B cell (primary cell): Measurements from ENCODE around the gene FAM120A. TPM values are rescaled to one million over a fixed set of nuclear protein-coding genes. Genes with fewer than 3 reads are reported as not detected.

Source experiments
- ATAC-seq: fragments of 200-7000 bp; cut with Tn5 transposase; one replicate; pipeline ENCODE4 v1.10.0; 2021; ENCODE audit warnings: low read depth, mild to moderate bottlenecking, moderate number of reproducible peaks, moderate library complexity
- CTCF ChIA-PET: fragments of 350-600 bp; sonication (Branson Sonifier 250); formaldehyde crosslinking; loops from one replicate; lab custom pipeline; 2021; ENCODE audit warnings: antibody characterized with exemption, inconsistent platforms; lab: Charles Lee
- POLR2A ChIA-PET: fragments of 350-600 bp; sonication (Branson Sonifier 250); formaldehyde crosslinking; loops from one replicate; lab custom pipeline; 2021; ENCODE audit warnings: antibody characterized with exemption; lab: Charles Lee
- DNase-seq: peaks from one replicate; pipeline ENCODE4 v3.0.0; 2013
- H2AFZ ChIP-seq: 2 replicates; pipeline ENCODE4 v1.6.1; 2012; ENCODE audit warnings: mild to moderate bottlenecking, low read depth, low read length; ENCODE audit not compliant: insufficient read depth, poor library complexity, severe bottlenecking
- H3K27ac ChIP-seq, 2 donors: 1 replicate in 1 of 2; 2 replicates in 1 of 2; pipeline ENCODE4 v1.5.1; 2012 to 2013; ENCODE audit warnings: low read length in 2 of 2, mild to moderate bottlenecking in 2 of 2, moderate library complexity in 1 of 2
- H3K27me3 ChIP-seq, 4 experiments: fragments of 200-600 bp in 1 of 4; sonication (generic) in 1 of 4; replicated peaks in 1 of 4; 1 replicate in 2 of 4; 2 replicates in 2 of 4; pipeline versions ENCODE4 v1.6.1 to v1.7.0; 2013 to 2016; ENCODE audit warnings: low read length in 3 of 4, mild to moderate bottlenecking in 2 of 4, mixed read lengths in 1 of 4, moderate library complexity in 1 of 4; ENCODE audit not compliant: insufficient read depth in 4 of 4, control insufficient read depth in 3 of 4; ENCODE audit errors: control extremely low read depth in 1 of 4
- H3K36me3 ChIP-seq, 2 experiments: replicated peaks in 1 of 2; 1 replicate in 1 of 2; 2 replicates in 1 of 2; pipeline versions ENCODE4 v1.6.1 to v1.7.1; 2013; ENCODE audit warnings: low read length in 1 of 2; ENCODE audit not compliant: insufficient read depth in 2 of 2, control insufficient read depth in 1 of 2; ENCODE audit errors: control extremely low read depth in 1 of 2, extremely low read depth in 1 of 2
- H3K4me1 ChIP-seq, 2 donors: fragments of 200-600 bp in 1 of 2; sonication (generic) in 1 of 2; 1 replicate in 1 of 2; 2 replicates in 1 of 2; pipeline versions ENCODE4 v1.5.1 to v1.6.1; 2013 to 2017; ENCODE audit warnings: low read length in 2 of 2; ENCODE audit not compliant: control insufficient read depth in 2 of 2, insufficient read depth in 2 of 2
- H3K4me2 ChIP-seq: replicated peaks from 2 replicates; pipeline ENCODE3; 2012; ENCODE audit warnings: mild to moderate bottlenecking, low read depth, low read length; ENCODE audit not compliant: poor library complexity, severe bottlenecking
- H3K4me3 ChIP-seq, 5 experiments: fragments of 200-600 bp in 1 of 5; sonication (generic) in 1 of 5; 1 replicate in 3 of 5; 2 replicates in 2 of 5; pipeline versions ENCODE4 v1.5.1 to v1.7.0; 2011 to 2016; ENCODE audit warnings: low read length in 4 of 5, mild to moderate bottlenecking in 4 of 5, low read depth in 2 of 5, control low read depth in 1 of 5, moderate library complexity in 1 of 5; ENCODE audit not compliant: insufficient read depth in 1 of 5; ENCODE audit errors: control extremely low read depth in 1 of 5, extremely low read depth in 1 of 5
- H3K79me2 ChIP-seq: fragments of 200-600 bp; sonication (generic); one replicate; pipeline ENCODE4 v1.6.0; 2016; ENCODE audit warnings: low read length; ENCODE audit not compliant: control insufficient read depth, insufficient read depth
- H3K9ac ChIP-seq: fragments of 200-600 bp; sonication (generic); 2 replicates; pipeline ENCODE4 v1.6.1; 2017; ENCODE audit warnings: mild to moderate bottlenecking, low read length, moderate library complexity
- H3K9me3 ChIP-seq, 3 donors: one replicate each; pipeline versions ENCODE4 v1.6.1 to v1.7.1; 2013; ENCODE audit warnings: low read length in 2 of 3; ENCODE audit not compliant: control insufficient read depth in 2 of 3, insufficient read depth in 1 of 3; ENCODE audit errors: control extremely low read depth in 1 of 3
- H4K20me1 ChIP-seq: 2 replicates; pipeline ENCODE4 v1.6.0; 2012; ENCODE audit warnings: mild to moderate bottlenecking, low read length; ENCODE audit not compliant: insufficient read depth, control insufficient read depth, poor library complexity, severe bottlenecking
- H3K27ac Mint-ChIP-seq: one replicate; pipeline ENCODE4 v1.8.0; 2021; ENCODE audit warnings: mixed read lengths
- H3K27me3 Mint-ChIP-seq: one replicate; pipeline ENCODE4 v1.8.0; 2021; ENCODE audit warnings: mixed read lengths
- H3K4me1 Mint-ChIP-seq: one replicate; pipeline ENCODE4 v1.8.0; 2021; ENCODE audit warnings: mixed read lengths
- H3K4me3 Mint-ChIP-seq: one replicate; pipeline ENCODE4 v1.8.0; 2021; ENCODE audit warnings: mixed read lengths
- H3K9me3 Mint-ChIP-seq: one replicate; pipeline ENCODE4 v1.8.0; 2022; ENCODE audit warnings: mixed read lengths; ENCODE audit not compliant: insufficient read depth
- EZH2 ChIP-seq: IDR thresholded peaks from 2 replicates; pipeline ENCODE4 v1.6.1; 2012; ENCODE audit warnings: borderline replicate concordance, low read depth, mild to moderate bottlenecking, moderate library complexity, low read length; ENCODE audit not compliant: insufficient read depth, poor library complexity, severe bottlenecking
- WGBS: methylation state at CpG from one replicate; pipeline ENCODE4 v1.1.5; 2013; ENCODE audit warnings: missing lambda C conversion rate; ENCODE audit not compliant: insufficient coverage; 5-methylcytosine and 5-hydroxymethylcytosine counted together
- intact Hi-C: fragments of 100-400 bp; cut with micrococcal nuclease; formaldehyde crosslinking; loops from one replicate; pipeline ENCODE4 v1.10.0; 2022
- polyA plus RNA-seq: library from polyadenylated mRNA; depleted of rRNA; stranded (reverse); fragments of >200 nt; gene quantifications from 2 replicates; pipeline ENCODE4 v1.2.3, GENCODE V29; 2012
- total RNA-seq, 2 donors: library from RNA; stranded (reverse); fragments of 120-200 nt in 1 of 2; gene quantifications; 1 replicate in 1 of 2; 2 replicates in 1 of 2; pipeline versions ENCODE4 v1.2.3 to v1.2.4, GENCODE V29; 2013 to 2022
- TF ChIP-seq, protein P1 (sequence below): fragments of 200-600 bp; IDR thresholded peaks from one replicate; pipeline ENCODE4 v1.8.0; 2022; ENCODE audit warnings: antibody characterized with exemption, mild to moderate bottlenecking

Gene FAM120A
- total and polyA plus RNA-seq, 2 donors (not counting 1 experiment from before 2014, with no cell fraction given), result 48.4 to 105 TPM

DNA sequence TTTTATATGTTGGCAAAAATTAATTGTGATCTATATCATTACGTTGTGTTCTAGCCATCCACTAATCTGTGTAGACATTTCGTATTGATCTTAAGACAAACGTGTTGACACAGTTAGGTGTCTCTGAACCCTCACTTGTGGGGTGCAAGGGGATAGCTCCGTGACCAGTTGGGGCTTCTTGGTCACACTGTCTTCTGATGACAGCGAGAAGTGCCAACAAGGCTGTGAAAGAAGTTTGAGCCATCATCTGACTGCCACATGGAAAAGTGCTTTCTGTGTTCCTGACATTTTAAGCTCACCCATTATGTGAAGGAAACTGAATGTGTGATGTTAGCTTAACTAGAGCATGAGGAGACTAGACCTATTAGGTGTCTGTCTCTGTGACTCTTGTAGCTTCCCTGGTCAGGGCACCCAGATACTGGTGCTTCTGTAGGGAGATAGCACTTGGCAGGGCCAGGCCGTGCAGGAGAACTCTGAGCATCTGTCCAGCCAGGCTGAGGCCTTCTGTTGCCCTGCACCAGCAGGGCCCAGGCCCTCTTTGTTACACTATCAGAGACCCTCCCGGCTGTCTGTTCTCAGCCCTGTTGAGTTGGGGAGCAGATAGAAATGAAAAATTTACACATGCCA, 72.1 kb downstream of the FAM120A start:
- no peaks in the 10 kb centered on the region for H3K27me3 Mint-ChIP-seq
- peaks cover 36% of the 10 kb centered on the region for H3K79me2 ChIP-seq
- H3K4me3 ChIP-seq, result no peak overlapping the region
- no peak overlapping the region for H3K4me3 Mint-ChIP-seq
- intact Hi-C loops, result no loop called here
- ChIA-PET CTCF (no interaction called here), POLR2A (no interaction called here)
- H3K27ac Mint-ChIP-seq, result no peak overlapping the region
- DNase-seq (no peak), ATAC-seq (no peak)
- no peak overlapping the region for H3K4me2 ChIP-seq
- H3K4me1 ChIP-seq, result no peaks in the 10 kb centered on the region
- no peak overlapping the region for H2AFZ ChIP-seq
- H4K20me1 ChIP-seq, result peaks cover 68% of the 10 kb centered on the region
- WGBS, result 97% methylated on average over 5 of the region's 7 CpGs
- H3K36me3 ChIP-seq, result peaks cover 7 to 76% of the 10 kb centered on the region in 2 experiments
- no peaks in the 10 kb centered on the region for H3K27me3 ChIP-seq
- H3K9ac ChIP-seq, result no peak overlapping the region
- no peaks in the 10 kb centered on the region for H3K4me1 Mint-ChIP-seq
- no peaks in the 10 kb centered on the region for H3K9me3 Mint-ChIP-seq
- H3K9me3 ChIP-seq, result no peaks in the 10 kb centered on the region
- TF ChIP-seq, protein P1, sequence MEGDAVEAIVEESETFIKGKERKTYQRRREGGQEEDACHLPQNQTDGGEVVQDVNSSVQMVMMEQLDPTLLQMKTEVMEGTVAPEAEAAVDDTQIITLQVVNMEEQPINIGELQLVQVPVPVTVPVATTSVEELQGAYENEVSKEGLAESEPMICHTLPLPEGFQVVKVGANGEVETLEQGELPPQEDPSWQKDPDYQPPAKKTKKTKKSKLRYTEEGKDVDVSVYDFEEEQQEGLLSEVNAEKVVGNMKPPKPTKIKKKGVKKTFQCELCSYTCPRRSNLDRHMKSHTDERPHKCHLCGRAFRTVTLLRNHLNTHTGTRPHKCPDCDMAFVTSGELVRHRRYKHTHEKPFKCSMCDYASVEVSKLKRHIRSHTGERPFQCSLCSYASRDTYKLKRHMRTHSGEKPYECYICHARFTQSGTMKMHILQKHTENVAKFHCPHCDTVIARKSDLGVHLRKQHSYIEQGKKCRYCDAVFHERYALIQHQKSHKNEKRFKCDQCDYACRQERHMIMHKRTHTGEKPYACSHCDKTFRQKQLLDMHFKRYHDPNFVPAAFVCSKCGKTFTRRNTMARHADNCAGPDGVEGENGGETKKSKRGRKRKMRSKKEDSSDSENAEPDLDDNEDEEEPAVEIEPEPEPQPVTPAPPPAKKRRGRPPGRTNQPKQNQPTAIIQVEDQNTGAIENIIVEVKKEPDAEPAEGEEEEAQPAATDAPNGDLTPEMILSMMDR, result no peak
- no peak for TF ChIP-seq EZH2
- no peak overlapping the region for H3K27ac ChIP-seq

DNA sequence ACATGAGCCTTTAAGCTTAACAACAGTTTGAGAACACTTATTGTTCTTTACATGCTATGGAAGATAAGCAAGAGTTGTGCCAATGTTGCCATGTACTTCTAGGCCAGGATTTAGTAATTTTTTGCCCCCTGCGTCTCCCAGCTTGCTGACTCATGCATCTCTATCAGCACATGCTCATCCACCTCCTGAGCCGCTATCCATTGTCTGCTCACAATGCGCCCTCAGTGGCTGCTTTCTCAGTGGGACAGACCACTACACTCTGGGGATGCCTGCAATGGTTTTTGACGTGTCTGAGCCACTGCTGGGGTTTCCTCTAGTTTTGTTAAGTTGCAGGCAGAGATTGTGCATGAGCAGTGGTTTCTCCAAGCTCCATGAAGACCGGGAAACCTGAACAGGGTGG, 74.0 kb downstream of the FAM120A start:
- ChIA-PET CTCF (interaction anchor here (1.1 kb wide), 1 partner anchor 41 kb away, joined by 3 read pairs; no protein-coding TSS in a partner anchor), POLR2A (no interaction called here)
- TF ChIP-seq EZH2, result no peak
- TF ChIP-seq, protein P1, result no peak
- Mint-ChIP-seq H3K4me1 (no peaks in the 10 kb centered on the region), H3K27ac (no peak overlapping the region), H3K9me3 (no peaks in the 10 kb centered on the region), H3K4me3 (no peak overlapping the region), H3K27me3 (no peaks in the 10 kb centered on the region)
- WGBS, result 93% methylated on average over 5 of the region's 5 CpGs
- Histone ChIP-seq H2AFZ (no peak overlapping the region), H3K4me2 (no peak overlapping the region), H4K20me1 (peaks cover 51% of the 10 kb centered on the region), H3K9me3 (no peaks in the 10 kb centered on the region), H3K4me1 (no peaks in the 10 kb centered on the region), H3K36me3 (peaks cover 7 to 79% of the 10 kb centered on the region in 2 experiments), H3K27ac (no peak overlapping the region), H3K4me3 (no peak overlapping the region), H3K79me2 (peaks cover 29% of the 10 kb centered on the region), H3K27me3 (no peaks in the 10 kb centered on the region), H3K9ac (no peak overlapping the region)
- ATAC-seq, result no peak
- intact Hi-C loops, result no loop called here
- DNase-seq, result no peak
